ENCODE measurements around the gene SPINK5.

DNA sequence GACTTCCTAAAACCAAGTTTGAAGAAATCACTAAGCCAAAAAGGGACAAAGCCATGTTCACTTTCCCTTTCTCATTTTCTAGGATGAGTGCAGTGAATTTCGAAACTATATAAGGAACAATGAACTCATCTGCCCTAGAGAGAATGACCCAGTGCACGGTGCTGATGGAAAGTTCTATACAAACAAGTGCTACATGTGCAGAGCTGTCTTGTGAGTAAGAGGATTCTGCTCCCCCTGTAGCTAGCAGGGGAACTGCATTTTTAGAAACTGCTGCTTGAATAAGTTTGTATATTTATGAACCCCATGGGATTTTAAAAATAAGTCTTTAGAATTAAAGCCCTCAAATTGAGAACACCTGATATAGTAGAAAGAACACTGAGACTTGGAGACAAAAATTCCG is 61.9 kb downstream of the SPINK5 start:
- TF ChIP-seq, protein P1, sequence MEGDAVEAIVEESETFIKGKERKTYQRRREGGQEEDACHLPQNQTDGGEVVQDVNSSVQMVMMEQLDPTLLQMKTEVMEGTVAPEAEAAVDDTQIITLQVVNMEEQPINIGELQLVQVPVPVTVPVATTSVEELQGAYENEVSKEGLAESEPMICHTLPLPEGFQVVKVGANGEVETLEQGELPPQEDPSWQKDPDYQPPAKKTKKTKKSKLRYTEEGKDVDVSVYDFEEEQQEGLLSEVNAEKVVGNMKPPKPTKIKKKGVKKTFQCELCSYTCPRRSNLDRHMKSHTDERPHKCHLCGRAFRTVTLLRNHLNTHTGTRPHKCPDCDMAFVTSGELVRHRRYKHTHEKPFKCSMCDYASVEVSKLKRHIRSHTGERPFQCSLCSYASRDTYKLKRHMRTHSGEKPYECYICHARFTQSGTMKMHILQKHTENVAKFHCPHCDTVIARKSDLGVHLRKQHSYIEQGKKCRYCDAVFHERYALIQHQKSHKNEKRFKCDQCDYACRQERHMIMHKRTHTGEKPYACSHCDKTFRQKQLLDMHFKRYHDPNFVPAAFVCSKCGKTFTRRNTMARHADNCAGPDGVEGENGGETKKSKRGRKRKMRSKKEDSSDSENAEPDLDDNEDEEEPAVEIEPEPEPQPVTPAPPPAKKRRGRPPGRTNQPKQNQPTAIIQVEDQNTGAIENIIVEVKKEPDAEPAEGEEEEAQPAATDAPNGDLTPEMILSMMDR (conservative IDR thresholded peaks at IDR 0.05; ENCODE audit: low read depth, low read length): peak; percentile 66
- TF ChIP-seq EZH2phosphoT487 (IDR thresholded peaks at IDR 0.05; ENCODE audit: borderline replicate concordance, low read length): no peak
- TF ChIP-seq EZH2 (IDR thresholded peaks at IDR 0.05; ENCODE audit: low read length, unreplicated experiment): no peak
